ENCODE measurements around the gene TYW1B. TPM values are rescaled to one million over a fixed set of nuclear protein-coding genes. Genes with fewer than 3 reads are reported as not detected.
"Not testable (repeated sequence)": the region's sequence is repeated elsewhere in the genome, so short reads cannot be mapped to it uniquely, and the experiment has no call there.

TYW1B gene
- total RNA-seq, 4 donors from 2014 or later, result 1.4 to 5.5 (median 3.0) TPM

- no peak for TF ChIP-seq EP300 (IDR thresholded peaks at IDR 0.05)
- no peak for TF ChIP-seq POLR2AphosphoS5 (IDR thresholded peaks at IDR 0.05)
- TF ChIP-seq POLR2A (IDR thresholded peaks at IDR 0.05), result no peak
- TF ChIP-seq, protein P1, sequence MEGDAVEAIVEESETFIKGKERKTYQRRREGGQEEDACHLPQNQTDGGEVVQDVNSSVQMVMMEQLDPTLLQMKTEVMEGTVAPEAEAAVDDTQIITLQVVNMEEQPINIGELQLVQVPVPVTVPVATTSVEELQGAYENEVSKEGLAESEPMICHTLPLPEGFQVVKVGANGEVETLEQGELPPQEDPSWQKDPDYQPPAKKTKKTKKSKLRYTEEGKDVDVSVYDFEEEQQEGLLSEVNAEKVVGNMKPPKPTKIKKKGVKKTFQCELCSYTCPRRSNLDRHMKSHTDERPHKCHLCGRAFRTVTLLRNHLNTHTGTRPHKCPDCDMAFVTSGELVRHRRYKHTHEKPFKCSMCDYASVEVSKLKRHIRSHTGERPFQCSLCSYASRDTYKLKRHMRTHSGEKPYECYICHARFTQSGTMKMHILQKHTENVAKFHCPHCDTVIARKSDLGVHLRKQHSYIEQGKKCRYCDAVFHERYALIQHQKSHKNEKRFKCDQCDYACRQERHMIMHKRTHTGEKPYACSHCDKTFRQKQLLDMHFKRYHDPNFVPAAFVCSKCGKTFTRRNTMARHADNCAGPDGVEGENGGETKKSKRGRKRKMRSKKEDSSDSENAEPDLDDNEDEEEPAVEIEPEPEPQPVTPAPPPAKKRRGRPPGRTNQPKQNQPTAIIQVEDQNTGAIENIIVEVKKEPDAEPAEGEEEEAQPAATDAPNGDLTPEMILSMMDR (IDR thresholded peaks at IDR 0.05), result no peak
- WGBS, result 89% methylated on average over 6 of the region's 6 CpGs
- DNase-seq (ENCODE audit: low spot score in 2 of 2), result no peak
- Histone ChIP-seq H3K27ac (no peak overlapping the region), H3K27me3 (no peaks in the 10 kb centered on the region), H3K4me1 (peaks cover 9% of the 10 kb centered on the region), H3K9me3 (no peaks in the 10 kb centered on the region), H3K4me3 (no peak overlapping the region), H3K36me3 (no peaks in the 10 kb centered on the region)
These were observed 46.4 kb downstream of the TYW1B start for GRCh38 chr7:72781631-72782030.

DNA sequence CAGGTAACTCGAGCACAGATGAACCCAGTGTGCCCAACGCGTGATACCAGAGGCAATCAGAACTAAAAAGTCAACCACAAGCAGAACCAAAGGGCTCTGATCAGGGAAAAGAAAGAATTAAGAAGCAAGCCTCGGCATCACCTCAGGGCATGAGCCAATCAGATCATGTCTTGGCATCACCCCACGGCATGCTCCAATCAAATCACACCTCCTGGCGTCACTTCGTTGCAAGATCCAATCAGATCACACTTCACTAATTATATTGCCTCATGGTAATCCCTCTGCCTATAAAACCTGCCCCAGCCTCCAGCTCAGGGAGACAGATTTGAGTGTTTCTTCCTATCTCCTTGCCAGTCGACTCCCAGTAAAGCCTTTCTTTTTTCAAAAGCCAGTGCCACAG is 46.8 kb downstream of the TYW1B start:
- Histone ChIP-seq H3K36me3 (no peaks in the 10 kb centered on the region), H3K9me3 (no peaks in the 10 kb centered on the region), H3K27me3 (no peaks in the 10 kb centered on the region), H3K4me3 (no peak overlapping the region), H3K4me1 (peaks cover 9% of the 10 kb centered on the region), H3K27ac (no peak overlapping the region)
- 91% methylated on average over 8 of the region's 8 CpGs for WGBS
- TF ChIP-seq POLR2A (IDR thresholded peaks at IDR 0.05), result no peak
- no peak for DNase-seq (ENCODE audit: low spot score in 2 of 2)

- H3K27ac ChIP-seq; H3K4me3 ChIP-seq; H3K9me3 ChIP-seq; H3K27me3 ChIP-seq; DNase-seq (ENCODE audit: low spot score in 2 of 2); H3K4me1 ChIP-seq; H3K36me3 ChIP-seq: not testable (repeated sequence)
- WGBS, result 94% methylated on average over 5 of the region's 5 CpGs
These were observed 47.6 kb downstream of the TYW1B start for GRCh38 chr7:72780289-72780894.

DNA sequence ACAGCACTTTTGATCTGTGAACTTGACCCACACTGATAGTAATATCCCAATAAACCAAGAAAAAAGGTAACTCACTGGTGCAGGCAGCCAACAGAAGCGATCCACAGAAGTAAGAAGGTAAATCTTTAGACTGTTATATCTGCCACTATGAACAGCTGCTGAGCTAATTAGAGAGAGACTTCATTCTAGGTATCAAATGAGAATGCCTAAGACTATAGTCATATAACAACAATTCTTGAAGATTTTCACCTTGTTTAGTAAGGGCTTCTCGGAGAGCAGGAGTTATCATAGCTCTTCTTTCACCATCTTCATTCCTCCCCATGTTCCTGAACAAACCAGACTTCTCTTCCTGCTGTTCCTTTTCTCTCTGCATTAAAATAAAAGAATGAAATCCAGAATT is 50.8 kb downstream of the TYW1B start:
- H3K27me3 ChIP-seq; DNase-seq (ENCODE audit: low spot score in 2 of 2); H3K9me3 ChIP-seq; H3K4me3 ChIP-seq; H3K27ac ChIP-seq; H3K4me1 ChIP-seq; H3K36me3 ChIP-seq: not testable (repeated sequence)
- WGBS, result 93% methylated on average over 2 of the region's 2 CpGs

DNA sequence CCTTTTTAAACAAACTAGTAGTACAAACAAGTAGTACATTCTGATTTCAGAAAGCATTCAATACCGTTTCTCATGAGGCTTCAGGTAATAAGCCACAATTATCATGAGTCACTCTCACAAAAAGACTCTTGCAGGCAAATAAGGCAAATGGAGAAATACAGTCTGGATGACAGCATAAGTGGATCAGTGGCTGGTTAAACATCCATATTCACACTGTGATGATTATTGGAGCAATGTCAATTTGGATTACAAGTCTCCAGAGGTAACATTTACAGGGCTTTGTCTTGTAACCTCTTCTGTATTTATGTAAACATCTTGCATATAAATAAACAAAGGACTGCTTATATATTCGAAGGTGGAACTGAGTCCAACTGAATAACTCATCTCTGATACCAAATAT is 55.4 kb downstream of the TYW1B start:
- H3K4me1 ChIP-seq; DNase-seq (ENCODE audit: low spot score in 2 of 2); H3K9me3 ChIP-seq; H3K4me3 ChIP-seq; H3K27ac ChIP-seq; H3K27me3 ChIP-seq; H3K36me3 ChIP-seq: not testable (repeated sequence)
- 79% methylated on average over 2 of the region's 2 CpGs for WGBS

DNA sequence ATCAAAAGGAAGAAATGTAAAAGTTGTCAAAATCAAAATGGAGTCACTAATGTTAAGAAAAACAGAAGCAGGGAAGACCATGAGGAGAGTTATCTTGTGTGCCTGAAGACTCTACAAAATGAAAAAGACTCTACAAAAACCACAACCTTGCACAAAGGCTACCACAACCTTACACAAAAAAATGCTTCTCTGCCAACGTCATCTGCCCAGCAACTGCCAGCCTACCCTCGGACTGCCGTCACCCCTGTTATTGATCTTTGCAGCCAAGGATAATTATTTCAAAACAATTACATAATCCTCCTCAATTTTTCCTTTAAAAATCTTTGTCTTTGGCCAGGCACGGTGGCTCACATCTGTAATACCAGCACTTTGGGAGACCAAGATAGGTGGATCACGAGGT is 61.0 kb downstream of the TYW1B start:
- not testable (repeated sequence) for H3K36me3 ChIP-seq; H3K27ac ChIP-seq; H3K27me3 ChIP-seq; H3K9me3 ChIP-seq; H3K4me1 ChIP-seq; H3K4me3 ChIP-seq; DNase-seq (ENCODE audit: low spot score in 2 of 2)
- WGBS, result 97% methylated on average over 5 of the region's 5 CpGs

DNA sequence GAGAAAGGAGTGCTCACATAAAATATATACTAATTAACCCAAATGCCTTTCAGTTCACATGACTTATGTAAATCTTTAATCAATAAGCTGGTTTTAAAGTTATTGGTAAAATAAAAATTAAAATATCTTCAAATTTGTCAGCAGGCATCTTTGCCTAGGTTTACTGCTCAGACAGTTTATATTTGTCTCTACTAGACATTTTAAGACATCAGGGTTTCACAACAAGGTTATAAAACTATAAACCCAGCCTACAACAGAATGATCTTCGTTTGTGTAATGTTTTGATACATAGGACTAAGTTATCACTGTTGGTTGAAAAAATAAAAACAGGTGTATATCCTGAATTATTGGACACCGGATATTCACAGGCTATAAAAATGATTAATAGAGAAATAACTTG is 67.4 kb downstream of the TYW1B start:
- H3K9me3 ChIP-seq, result peaks cover 4% of the 10 kb centered on the region
- no peak for DNase-seq (ENCODE audit: low spot score in 2 of 2)
- no peaks in the 10 kb centered on the region for H3K27me3 ChIP-seq
- no peaks in the 10 kb centered on the region for H3K4me1 ChIP-seq
- no peak overlapping the region for H3K4me3 ChIP-seq
- peaks cover 3% of the 10 kb centered on the region for H3K36me3 ChIP-seq
- 94% methylated on average over 2 of the region's 2 CpGs for WGBS
- no peak overlapping the region for H3K27ac ChIP-seq
- TF ChIP-seq EP300 (IDR thresholded peaks at IDR 0.05) (no peak), POLR2AphosphoS5 (IDR thresholded peaks at IDR 0.05) (no peak), POLR2A (IDR thresholded peaks at IDR 0.05) (no peak)
- TF ChIP-seq, protein P1 (IDR thresholded peaks at IDR 0.05), result no peak

- no peak for TF ChIP-seq POLR2AphosphoS5 (IDR thresholded peaks at IDR 0.05)
- TF ChIP-seq, protein P1 (IDR thresholded peaks at IDR 0.05), result no peak
- no peak for TF ChIP-seq EP300 (IDR thresholded peaks at IDR 0.05)
- TF ChIP-seq POLR2A (IDR thresholded peaks at IDR 0.05), result no peak
- WGBS, result 94% methylated on average over 7 of the region's 7 CpGs
- DNase-seq (ENCODE audit: low spot score in 2 of 2), result no peak
- Histone ChIP-seq H3K9me3 (no peaks in the 10 kb centered on the region), H3K4me3 (no peak overlapping the region), H3K27me3 (no peaks in the 10 kb centered on the region), H3K4me1 (no peaks in the 10 kb centered on the region), H3K27ac (no peak overlapping the region), H3K36me3 (peaks cover 3% of the 10 kb centered on the region)
These were observed 73.7 kb downstream of the TYW1B start for GRCh38 chr7:72754312-72754711.

Data from suprapubic skin (tissue), 4 donors.